Activated CD8-positive, alpha-beta T cell treated with anti-CD3 and anti-CD28 coated beads, Interleukin-2, amount 10 ng/mL, durations not matched to agents 7 days and 5 days (primary cell): ENCODE results near the gene ZFYVE9. TPM values are rescaled to one million over a fixed set of nuclear protein-coding genes. Genes with fewer than 3 reads are reported as not detected.
A peak's percentile ranks its signal among the peaks of the same experiment; 100 is the strongest.
"Not testable (repeated sequence)": the region's sequence is repeated elsewhere in the genome, so short reads cannot be mapped to it uniquely, and the experiment has no call there.

ENCODE experiments used
- ATAC-seq: fragments of 150-1000 bp; cut with Tn5 transposase; one replicate; pipeline ENCODE4 v1.10.0; 2021; ENCODE audit warnings: moderate library complexity
- CTCF ChIA-PET: fragments of 350-600 bp; sonication (Branson Sonifier 250); formaldehyde crosslinking; loops from one replicate; lab custom pipeline; 2021; ENCODE audit warnings: antibody characterized with exemption; lab: Charles Lee
- POLR2A ChIA-PET: fragments of 350-600 bp; sonication (Branson Sonifier 250); formaldehyde crosslinking; loops from one replicate; lab custom pipeline; 2021; ENCODE audit warnings: antibody characterized with exemption; lab: Charles Lee
- DNase-seq: peaks from one replicate; pipeline ENCODE4 v3.0.0-alpha.2; 2020
- H3K27ac Mint-ChIP-seq: one replicate; pipeline ENCODE4 v1.8.0; 2021; ENCODE audit warnings: mild to moderate bottlenecking, mixed read lengths
- H3K27me3 Mint-ChIP-seq: one replicate; pipeline ENCODE4 v1.8.0; 2021; ENCODE audit warnings: low read depth, mixed read lengths
- H3K36me3 Mint-ChIP-seq: one replicate; pipeline ENCODE4 v1.8.0; 2021; ENCODE audit warnings: low read depth, mixed read lengths
- H3K4me1 Mint-ChIP-seq: one replicate; pipeline ENCODE4 v1.8.0; 2021; ENCODE audit warnings: low read depth, mixed read lengths
- H3K4me3 Mint-ChIP-seq: one replicate; pipeline ENCODE4 v1.8.0; 2021; ENCODE audit warnings: mild to moderate bottlenecking, mixed read lengths
- H3K9me3 Mint-ChIP-seq: one replicate; pipeline ENCODE4 v1.8.0; 2022; ENCODE audit warnings: mixed read lengths; ENCODE audit not compliant: insufficient read depth
- total RNA-seq, 2 experiments: library from RNA; stranded (reverse); gene quantifications; one replicate each; pipeline ENCODE4 v1.2.3, GENCODE V29; 2021

The ZFYVE9 gene
- total RNA-seq, 2 experiments from 2014 or later = 1.4 to 1.6 TPM

GRCh38 chr1:52127181-52128180 lies 14.4 kb upstream of the ZFYVE9 start:
- DNase-seq = peak; percentile 24
- Mint-ChIP-seq H3K27ac (no peak overlapping the region), H3K4me1 (no peaks in the 10 kb centered on the region)

GRCh38 chr1:52139817-52140540 lies 1.9 kb upstream of the ZFYVE9 start:
- DNase-seq = peak; percentile 33
- H3K4me1 Mint-ChIP-seq = peaks cover 32% of the 10 kb centered on the region
- POLR2A ChIA-PET = no interaction called here
- peak; percentile 21 for ATAC-seq
- CTCF ChIA-PET = interaction anchor here (0.8 to 1.4 kb wide), 3 partner anchors 12 to 588 kb away, joined by 3 to 5 read pairs (median 4); no protein-coding TSS in a partner anchor
- H3K4me3 Mint-ChIP-seq = peak overlapping the region; percentile 17
- H3K9me3 Mint-ChIP-seq = no peaks in the 10 kb centered on the region
- no peaks in the 10 kb centered on the region for H3K36me3 Mint-ChIP-seq
- H3K27me3 Mint-ChIP-seq = peaks cover 18% of the 10 kb centered on the region
- peak overlapping the region; percentile 36 for H3K27ac Mint-ChIP-seq

More at GRCh38 chr1:52127181-52128180, 14.4 kb upstream of the ZFYVE9 start:
- Mint-ChIP-seq H3K36me3 (no peaks in the 10 kb centered on the region), H3K9me3 (no peaks in the 10 kb centered on the region), H3K4me3 (no peak overlapping the region), H3K27me3 (peaks cover 42% of the 10 kb centered on the region)
- POLR2A ChIA-PET = no interaction called here
- peak; percentile 58 for ATAC-seq
- CTCF ChIA-PET = interaction anchor here (0.8 to 1.4 kb wide), 4 partner anchors 22 to 203 kb away, joined by 3 to 6 read pairs (median 4); no protein-coding TSS in a partner anchor

DNA sequence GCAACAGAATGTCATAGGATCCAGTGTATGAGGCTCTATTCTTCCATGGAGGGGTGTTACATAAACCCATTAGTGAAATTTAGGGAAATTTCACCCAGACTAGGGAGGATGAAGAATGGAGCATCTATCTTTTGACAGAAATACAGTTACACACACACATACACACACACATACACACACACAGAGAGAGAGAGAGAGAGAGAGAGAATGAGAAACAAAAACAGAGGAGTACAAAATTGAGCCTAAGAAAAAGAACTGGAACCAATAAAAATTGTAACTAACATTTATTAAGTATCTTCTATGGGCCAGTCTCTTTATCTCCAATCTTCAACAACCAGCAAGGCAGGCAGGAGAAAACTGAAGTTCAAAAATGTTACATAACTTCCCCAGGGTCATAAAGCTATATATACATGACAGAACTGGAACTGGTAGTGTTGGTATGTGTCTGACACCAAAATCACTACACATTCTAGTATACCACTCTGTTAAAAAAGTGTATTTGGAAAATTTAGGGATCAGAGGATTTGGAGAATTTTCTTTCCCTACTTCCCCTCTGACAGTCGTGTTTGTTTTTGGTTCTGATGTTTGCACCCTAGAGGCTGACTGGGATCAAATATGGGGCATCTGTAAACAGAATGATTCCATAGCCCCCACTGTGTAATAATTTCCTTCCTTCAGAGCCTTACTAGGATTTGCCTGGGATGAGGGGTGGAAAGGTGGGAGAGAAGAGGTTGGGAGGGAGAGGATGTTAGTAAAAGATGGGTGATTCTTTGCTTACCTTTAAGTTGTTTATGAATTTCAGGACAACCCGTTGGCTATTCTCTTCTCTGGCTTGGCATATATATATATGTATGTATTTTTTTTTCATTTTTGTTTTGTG lies 1.0 kb upstream of the ZFYVE9 start:
- Mint-ChIP-seq H3K4me1 (peaks cover 32% of the 10 kb centered on the region), H3K27ac (no peak overlapping the region)
- POLR2A ChIA-PET = no interaction called here

GRCh38 chr1:52142220-52143183 lies 613 bp downstream of the ZFYVE9 start:
- peak; percentile 59 for ATAC-seq
- Mint-ChIP-seq H3K9me3 (no peaks in the 10 kb centered on the region), H3K27me3 (peaks cover 18% of the 10 kb centered on the region), H3K4me1 (peaks cover 32% of the 10 kb centered on the region), H3K36me3 (no peaks in the 10 kb centered on the region), H3K27ac (peak overlapping the region; percentile 51), H3K4me3 (peak overlapping the region; percentile 74)
- CTCF ChIA-PET = interaction anchor here (0.9 to 1.4 kb wide), 4 partner anchors 9 to 154 kb away, joined by 3 to 4 read pairs (median 4); no protein-coding TSS in a partner anchor
- DNase-seq = peak; percentile 31
- POLR2A ChIA-PET = no interaction called here

More for the DNA sequence above, 1.0 kb upstream of the ZFYVE9 start:
- H3K27me3 Mint-ChIP-seq = peaks cover 18% of the 10 kb centered on the region
- no peak for DNase-seq
- CTCF ChIA-PET = interaction anchor here (1.0 kb wide), 1 partner anchor 11 kb away, joined by 4 read pairs; no protein-coding TSS in a partner anchor
- H3K4me3 Mint-ChIP-seq = peak overlapping the region; percentile 70
- H3K36me3 Mint-ChIP-seq = no peaks in the 10 kb centered on the region
- no peaks in the 10 kb centered on the region for H3K9me3 Mint-ChIP-seq
- no peak for ATAC-seq

DNA sequence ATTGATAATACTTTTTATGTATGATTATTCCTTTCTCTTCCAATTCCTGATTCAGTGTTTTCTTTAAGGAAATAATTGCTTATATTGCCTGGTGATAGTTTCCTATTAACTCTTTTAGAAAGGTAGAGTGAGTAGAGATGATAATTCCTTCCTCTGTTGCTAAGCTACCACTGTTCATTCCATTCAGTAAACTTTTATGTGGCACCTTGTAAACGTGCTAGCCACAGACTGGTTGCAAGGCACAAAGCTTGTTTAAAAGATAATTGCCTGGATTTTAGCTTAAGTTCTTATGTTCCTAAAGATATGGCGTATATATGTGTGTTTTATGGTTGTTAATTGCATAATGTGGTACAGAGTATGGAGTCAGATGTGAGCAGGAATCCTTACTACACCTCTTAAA lies 3.2 kb downstream of the ZFYVE9 start:
- peaks cover 14% of the 10 kb centered on the region for H3K27me3 Mint-ChIP-seq
- no peaks in the 10 kb centered on the region for H3K9me3 Mint-ChIP-seq
- ATAC-seq (no peak), DNase-seq (no peak)
- H3K36me3 Mint-ChIP-seq = no peaks in the 10 kb centered on the region
- no peak overlapping the region for H3K27ac Mint-ChIP-seq
- H3K4me3 Mint-ChIP-seq = no peak overlapping the region
- peaks cover 20% of the 10 kb centered on the region for H3K4me1 Mint-ChIP-seq
- CTCF ChIA-PET = no interaction called here
- POLR2A ChIA-PET = no interaction called here

DNA sequence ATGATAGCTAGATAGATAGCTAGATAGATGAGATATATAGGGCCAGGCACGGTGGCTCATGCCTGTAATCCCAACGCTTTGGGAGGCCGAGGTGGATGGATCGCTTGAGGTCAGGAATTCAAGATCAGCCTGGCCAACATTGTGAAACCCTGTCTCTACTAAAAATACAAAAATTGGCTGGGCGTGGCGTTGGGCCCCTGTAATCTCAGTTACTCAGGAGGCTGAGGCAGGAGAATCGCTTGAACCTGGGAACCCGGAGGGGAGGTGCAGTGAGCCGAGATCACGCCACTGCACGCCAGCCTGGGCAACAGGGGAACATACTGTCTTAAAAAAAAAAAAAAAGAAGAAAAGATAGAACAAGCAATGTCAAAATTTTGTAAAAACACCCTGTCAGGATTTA lies 8.6 kb downstream of the ZFYVE9 start:
- POLR2A ChIA-PET, CTCF ChIA-PET, H3K27me3 Mint-ChIP-seq, H3K4me3 Mint-ChIP-seq, DNase-seq, H3K4me1 Mint-ChIP-seq, H3K27ac Mint-ChIP-seq, ATAC-seq, H3K36me3 Mint-ChIP-seq, H3K9me3 Mint-ChIP-seq: not testable (repeated sequence)

DNA sequence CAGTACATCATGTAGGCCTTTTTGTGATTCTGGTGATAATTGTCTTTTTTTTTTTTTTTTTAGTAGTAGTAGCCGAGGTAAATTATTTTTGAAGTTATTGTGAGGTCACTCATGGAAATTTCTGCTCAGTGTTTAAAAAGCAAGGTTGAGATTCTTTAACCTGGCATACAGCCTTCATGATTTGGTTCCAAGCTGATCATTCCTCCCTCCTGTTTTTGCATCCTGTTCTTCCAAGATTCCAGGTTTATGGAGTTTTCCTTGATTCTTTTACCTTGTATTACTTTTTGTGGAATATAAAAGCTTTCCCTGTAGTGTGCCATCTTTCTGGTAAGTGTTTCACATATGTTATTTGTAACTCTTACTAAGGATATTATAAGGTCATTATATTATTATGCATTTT lies 9.1 kb downstream of the ZFYVE9 start:
- no peak overlapping the region for H3K27ac Mint-ChIP-seq
- no peaks in the 10 kb centered on the region for H3K27me3 Mint-ChIP-seq
- no peaks in the 10 kb centered on the region for H3K4me1 Mint-ChIP-seq
- H3K4me3 Mint-ChIP-seq = no peak overlapping the region
- no peak for ATAC-seq
- no peak for DNase-seq
- ChIA-PET POLR2A (interaction anchor here (0.6 kb wide), 1 partner anchor 60 kb away, joined by 3 read pairs; no protein-coding TSS in a partner anchor), CTCF (interaction anchor here (1.3 to 1.7 kb wide), 2 partner anchors 9 to 79 kb away, joined by 3 to 4 read pairs; partner anchors contain the start of gene ZFYVE9)
- no peaks in the 10 kb centered on the region for H3K36me3 Mint-ChIP-seq
- no peaks in the 10 kb centered on the region for H3K9me3 Mint-ChIP-seq

DNA sequence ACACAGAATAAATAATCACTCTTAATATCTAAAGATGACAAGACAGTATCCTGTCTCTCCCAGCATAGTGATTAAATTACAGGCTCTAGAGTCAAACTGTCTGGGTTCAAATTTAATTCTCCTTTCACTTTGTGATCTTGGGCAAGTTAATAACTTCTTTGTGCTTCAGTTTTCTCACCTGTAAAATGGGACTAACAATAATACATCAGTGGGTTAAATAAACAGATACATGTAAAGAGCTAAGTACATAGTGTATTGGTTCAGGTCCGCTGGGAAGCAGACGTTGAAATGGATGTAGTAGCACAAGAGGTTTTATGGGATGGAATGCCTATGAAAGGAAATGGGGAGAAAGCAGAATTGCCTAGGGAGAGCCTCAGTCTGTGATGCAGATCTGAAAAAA lies 10.7 kb downstream of the ZFYVE9 start:
- DNase-seq (no peak), ATAC-seq (no peak)
- Mint-ChIP-seq H3K27ac (no peak overlapping the region), H3K4me3 (no peak overlapping the region), H3K27me3 (no peaks in the 10 kb centered on the region), H3K36me3 (no peaks in the 10 kb centered on the region), H3K4me1 (no peaks in the 10 kb centered on the region), H3K9me3 (no peaks in the 10 kb centered on the region)
- POLR2A ChIA-PET = no interaction called here
- CTCF ChIA-PET = interaction anchor here (1.7 kb wide), 1 partner anchor 11 kb away, joined by 4 read pairs; the partner anchor contains the start of gene ZFYVE9

GRCh38 chr1:52153010-52153409 lies 11.1 kb downstream of the ZFYVE9 start:
- Mint-ChIP-seq H3K9me3 (no peaks in the 10 kb centered on the region), H3K36me3 (no peaks in the 10 kb centered on the region), H3K4me3 (no peak overlapping the region), H3K27me3 (no peaks in the 10 kb centered on the region), H3K4me1 (no peaks in the 10 kb centered on the region), H3K27ac (no peak overlapping the region)
- ATAC-seq (no peak), DNase-seq (no peak)
- ChIA-PET CTCF (interaction anchor here (1.7 kb wide), 1 partner anchor 11 kb away, joined by 4 read pairs; the partner anchor contains the start of gene ZFYVE9), POLR2A (no interaction called here)

DNA sequence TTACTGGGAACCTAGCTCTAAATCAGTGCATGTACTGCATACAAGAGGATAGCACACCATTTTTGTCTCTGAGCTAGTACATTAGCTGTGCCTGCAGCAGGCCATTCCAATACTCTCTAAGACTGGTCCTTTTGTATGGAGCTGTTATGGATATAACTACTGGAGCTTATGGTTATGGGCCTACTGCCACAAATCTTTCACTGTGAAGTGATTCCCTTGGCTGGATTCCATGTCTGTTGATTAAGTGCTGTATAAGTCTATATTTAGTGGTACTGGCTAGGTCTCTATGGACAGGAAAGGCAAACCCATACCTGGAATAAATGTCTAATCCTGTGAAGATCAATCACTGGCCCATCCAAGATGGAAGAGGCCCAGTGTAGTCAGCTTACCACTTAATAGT lies 12.0 kb downstream of the ZFYVE9 start:
- H3K27me3 Mint-ChIP-seq = no peaks in the 10 kb centered on the region
- DNase-seq (no peak), ATAC-seq (no peak)
- CTCF ChIA-PET = no interaction called here
- H3K27ac Mint-ChIP-seq = no peak overlapping the region
- no peaks in the 10 kb centered on the region for H3K36me3 Mint-ChIP-seq
- H3K4me1 Mint-ChIP-seq = no peaks in the 10 kb centered on the region
- POLR2A ChIA-PET = no interaction called here
- no peak overlapping the region for H3K4me3 Mint-ChIP-seq
- no peaks in the 10 kb centered on the region for H3K9me3 Mint-ChIP-seq
